Uterus (tissue), 4 donors: ENCODE results near the gene STPG4. TPM values are rescaled to one million over a fixed set of nuclear protein-coding genes. Genes with fewer than 3 reads are reported as not detected.
"Not testable (repeated sequence)": the region's sequence is repeated elsewhere in the genome, so short reads cannot be mapped to it uniquely, and the experiment has no call there.

Experiments used
- DNase-seq, 2 donors: peaks; one replicate each; pipeline ENCODE4 v3.0.0-alpha.2; 2019 to 2020
- H3K27ac ChIP-seq, 2 donors: fragments of 200-600 bp; sonication (generic); 1 replicate in 1 of 2; 2 replicates in 1 of 2; pipeline ENCODE4 v1.5.1; 2016 to 2018
- H3K27me3 ChIP-seq, 2 donors: fragments of 200-600 bp; sonication (generic); one replicate each; pipeline ENCODE4 v1.5.1; 2018 to 2019; ENCODE audit warnings: control low read depth in 1 of 2
- H3K36me3 ChIP-seq, 2 donors: fragments of 200-600 bp; sonication (generic); one replicate each; pipeline ENCODE4 v1.5.1; 2019; ENCODE audit warnings: control low read depth in 1 of 2
- H3K4me1 ChIP-seq, 2 donors: fragments of 200-600 bp; sonication (generic); one replicate each; pipeline ENCODE4 v1.5.1; 2018 to 2019; ENCODE audit warnings: control low read depth in 1 of 2
- H3K4me3 ChIP-seq, 2 donors: fragments of 200-600 bp; sonication (generic); 1 replicate in 1 of 2; 2 replicates in 1 of 2; pipeline ENCODE4 v1.5.1; 2018 to 2019; ENCODE audit warnings: mild to moderate bottlenecking in 1 of 2
- H3K9me3 ChIP-seq, 2 donors: fragments of 200-600 bp; sonication (generic); one replicate each; pipeline ENCODE4 v1.5.1; 2019; ENCODE audit warnings: control low read depth in 1 of 2
- POLR2A ChIP-seq, 2 donors: fragments of 450-650 bp; IDR thresholded peaks; one replicate each; pipeline ENCODE4 v1.6.1; 2016; ENCODE audit warnings: antibody characterized with exemption in 2 of 2, mild to moderate bottlenecking in 1 of 2, moderate library complexity in 1 of 2
- intact Hi-C: fragments of 100-400 bp; cut with DNase I; formaldehyde crosslinking; loops from one replicate; pipeline ENCODE4 v1.15.1; 2023; ENCODE audit warnings: low total_unique reads
- total RNA-seq, 4 donors: library from RNA; depleted of rRNA in 3 of 4; stranded (reverse); fragments of >200 nt in 3 of 4; gene quantifications; one replicate each; pipeline versions ENCODE4 v1.1.0 to v1.2.4, GENCODE V29; 2014 to 2023
- TF ChIP-seq, protein P1 (sequence below), 4 experiments: fragments of 200-600 bp in 2 of 4; fragments of 450-650 bp in 2 of 4; sonication (generic) in 2 of 4; IDR thresholded peaks; one replicate each; pipeline ENCODE4 v1.5.1; 2016 to 2019; ENCODE audit warnings: antibody characterized with exemption in 4 of 4, mild to moderate bottlenecking in 2 of 4, moderate library complexity in 1 of 4
- donor health status: DM: yes; HTN: yes; CAD: no.

The STPG4 gene
- total RNA-seq, 4 donors from 2014 or later = 1.0 TPM; not detected in 3

DNA sequence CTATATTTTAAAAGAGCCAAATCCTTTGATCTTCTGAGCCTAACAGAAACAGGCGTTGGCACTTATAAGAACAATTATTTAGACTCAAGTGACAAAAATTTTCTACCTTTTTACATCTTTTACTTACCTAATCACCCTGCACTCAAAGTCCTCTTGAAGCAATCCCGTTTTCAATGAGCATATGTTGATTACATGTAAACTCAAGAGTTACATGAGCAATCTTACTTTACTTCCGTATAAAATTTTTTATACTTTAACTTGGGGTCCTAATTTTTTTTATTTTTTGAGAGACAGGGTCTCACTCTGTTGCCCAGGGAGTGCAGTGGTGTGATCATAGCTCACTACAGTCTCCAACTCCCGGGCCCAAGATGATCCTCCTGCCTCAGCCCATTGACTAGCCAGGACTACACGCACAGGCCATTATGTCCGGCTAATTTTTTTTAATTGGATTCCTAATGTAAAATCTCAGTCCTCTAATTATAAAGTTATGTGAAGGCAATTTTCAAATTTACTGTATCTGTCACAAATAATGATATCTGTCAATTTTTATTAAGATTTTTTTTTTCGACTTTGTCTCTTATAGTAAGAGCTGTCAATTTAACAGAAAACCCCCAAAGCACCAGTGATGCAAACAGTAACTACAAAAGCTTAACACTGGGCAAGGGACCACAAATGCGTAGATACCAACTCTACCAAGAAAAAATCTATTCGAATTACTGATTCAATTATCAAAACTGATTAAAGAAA, 19.1 kb upstream of the STPG4 start:
- TF ChIP-seq, protein P1, sequence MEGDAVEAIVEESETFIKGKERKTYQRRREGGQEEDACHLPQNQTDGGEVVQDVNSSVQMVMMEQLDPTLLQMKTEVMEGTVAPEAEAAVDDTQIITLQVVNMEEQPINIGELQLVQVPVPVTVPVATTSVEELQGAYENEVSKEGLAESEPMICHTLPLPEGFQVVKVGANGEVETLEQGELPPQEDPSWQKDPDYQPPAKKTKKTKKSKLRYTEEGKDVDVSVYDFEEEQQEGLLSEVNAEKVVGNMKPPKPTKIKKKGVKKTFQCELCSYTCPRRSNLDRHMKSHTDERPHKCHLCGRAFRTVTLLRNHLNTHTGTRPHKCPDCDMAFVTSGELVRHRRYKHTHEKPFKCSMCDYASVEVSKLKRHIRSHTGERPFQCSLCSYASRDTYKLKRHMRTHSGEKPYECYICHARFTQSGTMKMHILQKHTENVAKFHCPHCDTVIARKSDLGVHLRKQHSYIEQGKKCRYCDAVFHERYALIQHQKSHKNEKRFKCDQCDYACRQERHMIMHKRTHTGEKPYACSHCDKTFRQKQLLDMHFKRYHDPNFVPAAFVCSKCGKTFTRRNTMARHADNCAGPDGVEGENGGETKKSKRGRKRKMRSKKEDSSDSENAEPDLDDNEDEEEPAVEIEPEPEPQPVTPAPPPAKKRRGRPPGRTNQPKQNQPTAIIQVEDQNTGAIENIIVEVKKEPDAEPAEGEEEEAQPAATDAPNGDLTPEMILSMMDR (IDR thresholded peaks at IDR 0.05) = no peak
- no peak for TF ChIP-seq POLR2A (IDR thresholded peaks at IDR 0.05)
- Histone ChIP-seq H3K9me3 (no peaks in the 10 kb centered on the region), H3K27ac (peak overlapping the region; percentile 99), H3K4me3 (peak overlapping the region; percentile 71 to 93), H3K27me3 (no peaks in the 10 kb centered on the region), H3K4me1 (peaks cover 6% of the 10 kb centered on the region in 2 donors), H3K36me3 (no peaks in the 10 kb centered on the region)
- DNase-seq = no peak
- intact Hi-C loops = no loop called here

GRCh38 chr2:47172922-47173695, 18.0 kb upstream of the STPG4 start:
- peaks cover 7 to 11% of the 10 kb centered on the region in 2 donors for H3K4me1 ChIP-seq
- no peak for DNase-seq
- H3K27me3 ChIP-seq = no peaks in the 10 kb centered on the region
- no peak for TF ChIP-seq POLR2A (IDR thresholded peaks at IDR 0.05)
- TF ChIP-seq, protein P1 (IDR thresholded peaks at IDR 0.05) = no peak
- H3K9me3 ChIP-seq = no peaks in the 10 kb centered on the region
- intact Hi-C loops = no loop called here
- H3K4me3 ChIP-seq = peak overlapping the region in 1 of 2 donors; percentile 93
- H3K36me3 ChIP-seq = no peaks in the 10 kb centered on the region
- H3K27ac ChIP-seq = peak overlapping the region; percentile 99

- peaks cover 7 to 11% of the 10 kb centered on the region in 2 donors for H3K4me1 ChIP-seq
Observed at GRCh38 chr2:47172156-47172921, 17.2 kb upstream of the STPG4 start.

GRCh38 chr2:47169784-47170183, 14.7 kb upstream of the STPG4 start:
- Histone ChIP-seq H3K4me3 (no peak overlapping the region), H3K27ac (peak overlapping the region; percentile 4 to 99), H3K4me1 (peaks cover 7 to 11% of the 10 kb centered on the region in 2 donors), H3K27me3 (no peaks in the 10 kb centered on the region), H3K9me3 (no peaks in the 10 kb centered on the region), H3K36me3 (no peaks in the 10 kb centered on the region)
- intact Hi-C loops = no loop called here
- TF ChIP-seq, protein P1 (IDR thresholded peaks at IDR 0.05) = no peak
- TF ChIP-seq POLR2A (IDR thresholded peaks at IDR 0.05) = no peak
- DNase-seq = no peak

More at GRCh38 chr2:47172156-47172921, 17.2 kb upstream of the STPG4 start:
- Histone ChIP-seq H3K27ac (peak overlapping the region; percentile 99), H3K27me3 (no peaks in the 10 kb centered on the region), H3K36me3 (no peaks in the 10 kb centered on the region), H3K9me3 (no peaks in the 10 kb centered on the region), H3K4me3 (no peak overlapping the region)
- intact Hi-C loops = no loop called here
- DNase-seq = no peak
- TF ChIP-seq, protein P1 (IDR thresholded peaks at IDR 0.05) = no peak
- TF ChIP-seq POLR2A (IDR thresholded peaks at IDR 0.05) = no peak

DNA sequence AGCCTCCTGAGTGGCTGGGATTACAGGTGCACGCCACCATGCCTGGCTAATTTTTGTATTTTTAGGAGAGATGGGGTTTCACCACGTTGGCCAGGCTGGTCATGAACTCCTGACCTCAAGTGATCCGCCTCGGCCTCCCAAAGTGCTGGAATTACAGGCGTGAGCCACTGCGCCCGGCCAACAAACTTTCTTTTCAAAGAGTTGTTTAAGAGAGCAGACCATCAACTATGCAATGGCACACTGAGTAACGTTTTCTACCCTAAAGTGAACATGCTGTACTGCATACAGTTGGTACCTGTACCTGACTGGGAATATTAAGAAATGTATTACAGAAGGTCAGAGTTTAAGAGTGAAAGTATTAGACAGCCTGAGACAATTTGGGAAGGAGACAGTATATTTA, 13.8 kb upstream of the STPG4 start:
- peaks cover 7 to 11% of the 10 kb centered on the region in 2 donors for H3K4me1 ChIP-seq
- H3K9me3 ChIP-seq, H3K27me3 ChIP-seq, DNase-seq, intact Hi-C loops, H3K4me3 ChIP-seq, H3K36me3 ChIP-seq: not testable (repeated sequence)
- H3K27ac ChIP-seq = peak overlapping the region; percentile 2 to 24
